WTC11 (cell line): ENCODE measurements around the gene SVIL. TPM values are rescaled to one million over a fixed set of nuclear protein-coding genes. Genes with fewer than 3 reads are reported as not detected.

Experiments used
- ATAC-seq: fragments of 200-7000 bp; cut with Tn5 transposase; 2 replicates; pipeline ENCODE4 v1.10.0; 2021; ENCODE audit warnings: mild to moderate bottlenecking, moderate library complexity
- CTCF ChIA-PET: fragments of 300-600 bp; sonication (Branson Sonifier 250); formaldehyde crosslinking; loops from one replicate; lab custom pipeline; 2021; ENCODE audit warnings: antibody characterized with exemption; lab: Charles Lee
- POLR2A ChIA-PET: fragments of 350-600 bp; sonication (Branson Sonifier 250); formaldehyde crosslinking; loops from one replicate; lab custom pipeline; 2021; ENCODE audit warnings: antibody characterized with exemption; lab: Charles Lee
- DNase-seq: peaks from one replicate; pipeline ENCODE4 v3.0.0; 2021; ENCODE audit warnings: low spot score
- H3K27ac Mint-ChIP-seq: 2 replicates; pipeline ENCODE4 v1.8.0; 2021; ENCODE audit warnings: mixed read lengths
- H3K27me3 Mint-ChIP-seq: 2 replicates; pipeline ENCODE4 v1.8.0; 2021; ENCODE audit warnings: low read depth, mild to moderate bottlenecking, moderate library complexity, mixed read lengths
- H3K36me3 Mint-ChIP-seq: 2 replicates; pipeline ENCODE4 v1.8.0; 2021; ENCODE audit warnings: mixed read lengths
- H3K4me1 Mint-ChIP-seq: 2 replicates; pipeline ENCODE4 v1.8.0; 2022; ENCODE audit warnings: mixed read lengths
- H3K4me3 Mint-ChIP-seq: 2 replicates; pipeline ENCODE4 v1.8.0; 2021; ENCODE audit warnings: mild to moderate bottlenecking, moderate library complexity, mixed read lengths
- H3K9me3 Mint-ChIP-seq: 2 replicates; pipeline ENCODE4 v1.8.0; 2021; ENCODE audit warnings: mixed read lengths
- CBFB ChIP-seq: sonication (generic); formaldehyde crosslinking; IDR thresholded peaks from 2 replicates; pipeline ENCODE4 v1.8.1; 2022; ENCODE audit warnings: mild to moderate bottlenecking, low read depth, missing genetic modification reagents
- NFE2L1 ChIP-seq: sonication (generic); formaldehyde crosslinking; IDR thresholded peaks from 2 replicates; pipeline ENCODE4 v1.8.1; 2023; ENCODE audit warnings: missing genetic modification reagents
- RORB ChIP-seq: fragments of 250-450 bp; sonication (Bioruptor Pico); IDR thresholded peaks from 2 replicates; pipeline ENCODE4 v1.9.0; 2021; ENCODE audit warnings: mild to moderate bottlenecking
- SP1 ChIP-seq: sonication (generic); formaldehyde crosslinking; conservative IDR thresholded peaks from 2 replicates; pipeline ENCODE4 v1.8.1; 2022; ENCODE audit warnings: missing genetic modification reagents
- TCF7 ChIP-seq: sonication (generic); formaldehyde crosslinking; IDR thresholded peaks from 2 replicates; pipeline ENCODE4 v1.8.0; 2022; ENCODE audit warnings: mild to moderate bottlenecking, low read depth, missing genetic modification reagents, moderate library complexity
- ZNF232 ChIP-seq: sonication (generic); formaldehyde crosslinking; IDR thresholded peaks from 2 replicates; pipeline ENCODE4 v1.8.0; 2022; ENCODE audit warnings: mild to moderate bottlenecking, missing genetic modification reagents
- ZNF671 ChIP-seq: fragments of 250-450 bp; sonication (Bioruptor Pico); IDR thresholded peaks from 2 replicates; pipeline ENCODE4 v1.8.0; 2021; ENCODE audit warnings: mild to moderate bottlenecking
- total RNA-seq: library from RNA; stranded (reverse); gene quantifications from 3 replicates; pipeline ENCODE4 v1.2.3, GENCODE V29; 2021
- TF ChIP-seq, protein P1 (sequence below): fragments of 250-450 bp; sonication (Bioruptor Pico); IDR thresholded peaks from 2 replicates; pipeline ENCODE4 v1.9.0; 2021; ENCODE audit warnings: mild to moderate bottlenecking, borderline replicate concordance
- TF ChIP-seq, protein P2 (sequence below): sonication (generic); formaldehyde crosslinking; conservative IDR thresholded peaks from 2 replicates; pipeline ENCODE4 v1.8.1; 2023; ENCODE audit warnings: mild to moderate bottlenecking, low read depth, missing genetic modification reagents, moderate library complexity
- TF ChIP-seq, protein P3 (sequence below): sonication (generic); formaldehyde crosslinking; IDR thresholded peaks from 2 replicates; pipeline ENCODE4 v1.8.0; 2022; ENCODE audit warnings: missing genetic modification reagents
- TF ChIP-seq, protein P4 (sequence below): sonication (generic); formaldehyde crosslinking; IDR thresholded peaks from 2 replicates; pipeline ENCODE4 v1.8.1; 2023; ENCODE audit warnings: mild to moderate bottlenecking, missing genetic modification reagents, moderate library complexity
- TF ChIP-seq, protein P5 (sequence below): sonication (generic); formaldehyde crosslinking; IDR thresholded peaks from 2 replicates; pipeline ENCODE4 v1.8.1; 2022; ENCODE audit warnings: low read depth, missing genetic modification reagents, borderline replicate concordance
- TF ChIP-seq, protein P6 (sequence below): sonication (generic); formaldehyde crosslinking; IDR thresholded peaks from 2 replicates; pipeline ENCODE4 v1.8.0; 2022; ENCODE audit warnings: mild to moderate bottlenecking, missing genetic modification reagents
- TF ChIP-seq, protein P7 (sequence below): sonication (generic); formaldehyde crosslinking; IDR thresholded peaks from 2 replicates; pipeline ENCODE4 v1.8.0; 2023; ENCODE audit warnings: mild to moderate bottlenecking, missing genetic modification reagents

The SVIL gene
- total RNA-seq, 1 experiment from 2014 or later: 27.1 TPM

DNA sequence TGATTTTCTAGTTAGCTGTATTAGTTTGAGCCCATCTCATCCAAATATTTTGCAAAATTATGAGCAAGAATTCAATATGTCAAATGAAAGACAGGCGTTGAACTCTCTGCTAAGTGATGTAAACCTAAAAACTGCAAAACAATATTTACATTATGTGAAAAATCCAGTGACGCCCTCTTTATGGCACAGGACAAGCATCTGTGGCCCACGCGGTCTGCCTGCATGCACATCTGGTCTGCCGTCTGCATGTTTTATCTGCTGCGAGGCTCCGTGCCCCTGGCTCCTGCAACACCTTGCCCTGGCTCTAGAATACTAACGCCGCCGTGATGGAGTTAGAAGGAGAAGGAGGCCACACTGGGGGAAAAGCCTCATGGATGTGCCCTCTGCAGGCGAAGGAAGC lies 142.0 kb downstream of the SVIL start:
- no peak overlapping the region for H3K27ac Mint-ChIP-seq
- DNase-seq: no peak
- no peaks in the 10 kb centered on the region for H3K9me3 Mint-ChIP-seq
- CTCF ChIA-PET: interaction anchor here (1.4 kb wide), 1 partner anchor 20 kb away, joined by 4 read pairs; no protein-coding TSS in a partner anchor
- peaks cover 22% of the 10 kb centered on the region for H3K4me1 Mint-ChIP-seq
- no peak overlapping the region for H3K4me3 Mint-ChIP-seq
- TF ChIP-seq, protein P1, sequence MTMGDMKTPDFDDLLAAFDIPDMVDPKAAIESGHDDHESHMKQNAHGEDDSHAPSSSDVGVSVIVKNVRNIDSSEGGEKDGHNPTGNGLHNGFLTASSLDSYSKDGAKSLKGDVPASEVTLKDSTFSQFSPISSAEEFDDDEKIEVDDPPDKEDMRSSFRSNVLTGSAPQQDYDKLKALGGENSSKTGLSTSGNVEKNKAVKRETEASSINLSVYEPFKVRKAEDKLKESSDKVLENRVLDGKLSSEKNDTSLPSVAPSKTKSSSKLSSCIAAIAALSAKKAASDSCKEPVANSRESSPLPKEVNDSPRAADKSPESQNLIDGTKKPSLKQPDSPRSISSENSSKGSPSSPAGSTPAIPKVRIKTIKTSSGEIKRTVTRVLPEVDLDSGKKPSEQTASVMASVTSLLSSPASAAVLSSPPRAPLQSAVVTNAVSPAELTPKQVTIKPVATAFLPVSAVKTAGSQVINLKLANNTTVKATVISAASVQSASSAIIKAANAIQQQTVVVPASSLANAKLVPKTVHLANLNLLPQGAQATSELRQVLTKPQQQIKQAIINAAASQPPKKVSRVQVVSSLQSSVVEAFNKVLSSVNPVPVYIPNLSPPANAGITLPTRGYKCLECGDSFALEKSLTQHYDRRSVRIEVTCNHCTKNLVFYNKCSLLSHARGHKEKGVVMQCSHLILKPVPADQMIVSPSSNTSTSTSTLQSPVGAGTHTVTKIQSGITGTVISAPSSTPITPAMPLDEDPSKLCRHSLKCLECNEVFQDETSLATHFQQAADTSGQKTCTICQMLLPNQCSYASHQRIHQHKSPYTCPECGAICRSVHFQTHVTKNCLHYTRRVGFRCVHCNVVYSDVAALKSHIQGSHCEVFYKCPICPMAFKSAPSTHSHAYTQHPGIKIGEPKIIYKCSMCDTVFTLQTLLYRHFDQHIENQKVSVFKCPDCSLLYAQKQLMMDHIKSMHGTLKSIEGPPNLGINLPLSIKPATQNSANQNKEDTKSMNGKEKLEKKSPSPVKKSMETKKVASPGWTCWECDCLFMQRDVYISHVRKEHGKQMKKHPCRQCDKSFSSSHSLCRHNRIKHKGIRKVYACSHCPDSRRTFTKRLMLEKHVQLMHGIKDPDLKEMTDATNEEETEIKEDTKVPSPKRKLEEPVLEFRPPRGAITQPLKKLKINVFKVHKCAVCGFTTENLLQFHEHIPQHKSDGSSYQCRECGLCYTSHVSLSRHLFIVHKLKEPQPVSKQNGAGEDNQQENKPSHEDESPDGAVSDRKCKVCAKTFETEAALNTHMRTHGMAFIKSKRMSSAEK (CRISPR knock-in tag): no peak
- TF ChIP-seq, protein P2, sequence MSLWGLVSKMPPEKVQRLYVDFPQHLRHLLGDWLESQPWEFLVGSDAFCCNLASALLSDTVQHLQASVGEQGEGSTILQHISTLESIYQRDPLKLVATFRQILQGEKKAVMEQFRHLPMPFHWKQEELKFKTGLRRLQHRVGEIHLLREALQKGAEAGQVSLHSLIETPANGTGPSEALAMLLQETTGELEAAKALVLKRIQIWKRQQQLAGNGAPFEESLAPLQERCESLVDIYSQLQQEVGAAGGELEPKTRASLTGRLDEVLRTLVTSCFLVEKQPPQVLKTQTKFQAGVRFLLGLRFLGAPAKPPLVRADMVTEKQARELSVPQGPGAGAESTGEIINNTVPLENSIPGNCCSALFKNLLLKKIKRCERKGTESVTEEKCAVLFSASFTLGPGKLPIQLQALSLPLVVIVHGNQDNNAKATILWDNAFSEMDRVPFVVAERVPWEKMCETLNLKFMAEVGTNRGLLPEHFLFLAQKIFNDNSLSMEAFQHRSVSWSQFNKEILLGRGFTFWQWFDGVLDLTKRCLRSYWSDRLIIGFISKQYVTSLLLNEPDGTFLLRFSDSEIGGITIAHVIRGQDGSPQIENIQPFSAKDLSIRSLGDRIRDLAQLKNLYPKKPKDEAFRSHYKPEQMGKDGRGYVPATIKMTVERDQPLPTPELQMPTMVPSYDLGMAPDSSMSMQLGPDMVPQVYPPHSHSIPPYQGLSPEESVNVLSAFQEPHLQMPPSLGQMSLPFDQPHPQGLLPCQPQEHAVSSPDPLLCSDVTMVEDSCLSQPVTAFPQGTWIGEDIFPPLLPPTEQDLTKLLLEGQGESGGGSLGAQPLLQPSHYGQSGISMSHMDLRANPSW (CRISPR knock-in tag): no peak
- TF ChIP-seq, protein P3, sequence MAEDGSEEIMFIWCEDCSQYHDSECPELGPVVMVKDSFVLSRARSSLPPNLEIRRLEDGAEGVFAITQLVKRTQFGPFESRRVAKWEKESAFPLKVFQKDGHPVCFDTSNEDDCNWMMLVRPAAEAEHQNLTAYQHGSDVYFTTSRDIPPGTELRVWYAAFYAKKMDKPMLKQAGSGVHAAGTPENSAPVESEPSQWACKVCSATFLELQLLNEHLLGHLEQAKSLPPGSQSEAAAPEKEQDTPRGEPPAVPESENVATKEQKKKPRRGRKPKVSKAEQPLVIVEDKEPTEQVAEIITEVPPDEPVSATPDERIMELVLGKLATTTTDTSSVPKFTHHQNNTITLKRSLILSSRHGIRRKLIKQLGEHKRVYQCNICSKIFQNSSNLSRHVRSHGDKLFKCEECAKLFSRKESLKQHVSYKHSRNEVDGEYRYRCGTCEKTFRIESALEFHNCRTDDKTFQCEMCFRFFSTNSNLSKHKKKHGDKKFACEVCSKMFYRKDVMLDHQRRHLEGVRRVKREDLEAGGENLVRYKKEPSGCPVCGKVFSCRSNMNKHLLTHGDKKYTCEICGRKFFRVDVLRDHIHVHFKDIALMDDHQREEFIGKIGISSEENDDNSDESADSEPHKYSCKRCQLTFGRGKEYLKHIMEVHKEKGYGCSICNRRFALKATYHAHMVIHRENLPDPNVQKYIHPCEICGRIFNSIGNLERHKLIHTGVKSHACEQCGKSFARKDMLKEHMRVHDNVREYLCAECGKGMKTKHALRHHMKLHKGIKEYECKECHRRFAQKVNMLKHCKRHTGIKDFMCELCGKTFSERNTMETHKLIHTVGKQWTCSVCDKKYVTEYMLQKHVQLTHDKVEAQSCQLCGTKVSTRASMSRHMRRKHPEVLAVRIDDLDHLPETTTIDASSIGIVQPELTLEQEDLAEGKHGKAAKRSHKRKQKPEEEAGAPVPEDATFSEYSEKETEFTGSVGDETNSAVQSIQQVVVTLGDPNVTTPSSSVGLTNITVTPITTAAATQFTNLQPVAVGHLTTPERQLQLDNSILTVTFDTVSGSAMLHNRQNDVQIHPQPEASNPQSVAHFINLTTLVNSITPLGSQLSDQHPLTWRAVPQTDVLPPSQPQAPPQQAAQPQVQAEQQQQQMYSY (CRISPR knock-in tag): no peak
- TF ChIP-seq CBFB (no peak), RORB (CRISPR knock-in tag) (no peak), NFE2L1 (CRISPR knock-in tag) (no peak), ZNF671 (CRISPR knock-in tag) (no peak), TCF7 (CRISPR knock-in tag) (no peak), SP1 (CRISPR knock-in tag) (no peak), ZNF232 (CRISPR knock-in tag) (no peak)
- TF ChIP-seq, protein P4, sequence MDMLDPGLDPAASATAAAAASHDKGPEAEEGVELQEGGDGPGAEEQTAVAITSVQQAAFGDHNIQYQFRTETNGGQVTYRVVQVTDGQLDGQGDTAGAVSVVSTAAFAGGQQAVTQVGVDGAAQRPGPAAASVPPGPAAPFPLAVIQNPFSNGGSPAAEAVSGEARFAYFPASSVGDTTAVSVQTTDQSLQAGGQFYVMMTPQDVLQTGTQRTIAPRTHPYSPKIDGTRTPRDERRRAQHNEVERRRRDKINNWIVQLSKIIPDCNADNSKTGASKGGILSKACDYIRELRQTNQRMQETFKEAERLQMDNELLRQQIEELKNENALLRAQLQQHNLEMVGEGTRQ (CRISPR knock-in tag): no peak
- TF ChIP-seq, protein P5, sequence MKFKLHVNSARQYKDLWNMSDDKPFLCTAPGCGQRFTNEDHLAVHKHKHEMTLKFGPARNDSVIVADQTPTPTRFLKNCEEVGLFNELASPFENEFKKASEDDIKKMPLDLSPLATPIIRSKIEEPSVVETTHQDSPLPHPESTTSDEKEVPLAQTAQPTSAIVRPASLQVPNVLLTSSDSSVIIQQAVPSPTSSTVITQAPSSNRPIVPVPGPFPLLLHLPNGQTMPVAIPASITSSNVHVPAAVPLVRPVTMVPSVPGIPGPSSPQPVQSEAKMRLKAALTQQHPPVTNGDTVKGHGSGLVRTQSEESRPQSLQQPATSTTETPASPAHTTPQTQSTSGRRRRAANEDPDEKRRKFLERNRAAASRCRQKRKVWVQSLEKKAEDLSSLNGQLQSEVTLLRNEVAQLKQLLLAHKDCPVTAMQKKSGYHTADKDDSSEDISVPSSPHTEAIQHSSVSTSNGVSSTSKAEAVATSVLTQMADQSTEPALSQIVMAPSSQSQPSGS: no peak
- TF ChIP-seq, protein P6, sequence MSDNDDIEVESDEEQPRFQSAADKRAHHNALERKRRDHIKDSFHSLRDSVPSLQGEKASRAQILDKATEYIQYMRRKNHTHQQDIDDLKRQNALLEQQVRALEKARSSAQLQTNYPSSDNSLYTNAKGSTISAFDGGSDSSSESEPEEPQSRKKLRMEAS (CRISPR knock-in tag): no peak
- TF ChIP-seq, protein P7, sequence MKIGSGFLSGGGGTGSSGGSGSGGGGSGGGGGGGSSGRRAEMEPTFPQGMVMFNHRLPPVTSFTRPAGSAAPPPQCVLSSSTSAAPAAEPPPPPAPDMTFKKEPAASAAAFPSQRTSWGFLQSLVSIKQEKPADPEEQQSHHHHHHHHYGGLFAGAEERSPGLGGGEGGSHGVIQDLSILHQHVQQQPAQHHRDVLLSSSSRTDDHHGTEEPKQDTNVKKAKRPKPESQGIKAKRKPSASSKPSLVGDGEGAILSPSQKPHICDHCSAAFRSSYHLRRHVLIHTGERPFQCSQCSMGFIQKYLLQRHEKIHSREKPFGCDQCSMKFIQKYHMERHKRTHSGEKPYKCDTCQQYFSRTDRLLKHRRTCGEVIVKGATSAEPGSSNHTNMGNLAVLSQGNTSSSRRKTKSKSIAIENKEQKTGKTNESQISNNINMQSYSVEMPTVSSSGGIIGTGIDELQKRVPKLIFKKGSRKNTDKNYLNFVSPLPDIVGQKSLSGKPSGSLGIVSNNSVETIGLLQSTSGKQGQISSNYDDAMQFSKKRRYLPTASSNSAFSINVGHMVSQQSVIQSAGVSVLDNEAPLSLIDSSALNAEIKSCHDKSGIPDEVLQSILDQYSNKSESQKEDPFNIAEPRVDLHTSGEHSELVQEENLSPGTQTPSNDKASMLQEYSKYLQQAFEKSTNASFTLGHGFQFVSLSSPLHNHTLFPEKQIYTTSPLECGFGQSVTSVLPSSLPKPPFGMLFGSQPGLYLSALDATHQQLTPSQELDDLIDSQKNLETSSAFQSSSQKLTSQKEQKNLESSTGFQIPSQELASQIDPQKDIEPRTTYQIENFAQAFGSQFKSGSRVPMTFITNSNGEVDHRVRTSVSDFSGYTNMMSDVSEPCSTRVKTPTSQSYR (CRISPR knock-in tag): no peak
- TF ChIP-seq, all 79 proteins: peak for 0
- no peak for ATAC-seq
- Mint-ChIP-seq H3K36me3 (peaks cover 32% of the 10 kb centered on the region), H3K27me3 (no peaks in the 10 kb centered on the region; the same call in 1 of the 2 replicates)
- POLR2A ChIA-PET: no interaction called here
